Stimulated activated CD4-positive, alpha-beta T cell treated with anti-CD3 and anti-CD28 coated beads, Interleukin-12 subunit alpha, Interleukin-12 subunit beta, amount 100 ng/mL, for 48 hours (primary cell): ENCODE data around the gene ARHGEF2.

ENCODE experiments used
- DNase-seq, 3 donors: peaks; one replicate each; pipeline ENCODE4 v3.0.0-alpha.2; 2020; ENCODE audit warnings: low read depth in 2 of 3, low spot score in 1 of 3

ARHGEF2 gene

DNA sequence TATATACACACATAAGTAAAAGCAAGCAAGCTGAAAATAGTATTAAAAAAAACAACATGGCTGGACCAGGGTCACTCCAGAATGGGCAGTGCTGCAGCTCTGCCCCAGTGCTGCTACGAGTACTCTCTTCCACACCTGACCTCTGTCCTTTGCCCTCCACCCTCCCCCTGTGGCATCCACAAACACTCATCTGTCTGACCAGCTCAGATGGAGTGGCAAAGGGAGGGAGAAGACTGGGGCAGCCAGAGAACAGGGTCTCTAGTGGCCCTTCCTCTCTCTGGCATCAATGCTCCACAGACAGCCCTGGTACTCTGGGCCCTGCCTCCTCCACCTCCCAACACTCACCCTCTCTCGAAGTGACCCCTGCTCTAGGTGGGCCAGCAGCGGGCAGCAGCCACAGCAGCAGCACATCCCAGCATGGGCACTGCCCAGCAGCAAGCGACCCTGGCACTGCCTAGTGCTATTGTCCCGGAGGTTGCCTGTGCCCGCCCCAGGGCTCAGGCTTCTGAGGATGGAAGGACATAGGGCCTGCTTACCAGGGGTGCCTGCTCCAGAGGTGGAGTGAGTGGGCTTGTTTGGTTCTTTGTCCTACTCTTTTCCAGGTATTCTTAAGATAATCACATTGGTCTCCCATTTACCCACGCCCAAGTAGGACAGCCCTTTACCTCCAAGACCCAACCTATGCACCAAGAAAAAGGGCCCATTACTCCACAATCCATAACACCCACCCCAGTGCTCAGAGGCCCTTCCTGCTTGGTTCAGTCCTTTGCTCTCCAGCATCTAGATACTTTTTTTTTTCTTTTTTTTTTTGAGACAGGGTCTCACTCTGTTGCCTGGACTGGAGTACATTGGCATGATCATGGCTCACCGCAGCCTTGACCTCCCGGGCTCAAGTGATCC is 6.2 kb downstream of the ARHGEF2 start:
- no peak for DNase-seq

DNA sequence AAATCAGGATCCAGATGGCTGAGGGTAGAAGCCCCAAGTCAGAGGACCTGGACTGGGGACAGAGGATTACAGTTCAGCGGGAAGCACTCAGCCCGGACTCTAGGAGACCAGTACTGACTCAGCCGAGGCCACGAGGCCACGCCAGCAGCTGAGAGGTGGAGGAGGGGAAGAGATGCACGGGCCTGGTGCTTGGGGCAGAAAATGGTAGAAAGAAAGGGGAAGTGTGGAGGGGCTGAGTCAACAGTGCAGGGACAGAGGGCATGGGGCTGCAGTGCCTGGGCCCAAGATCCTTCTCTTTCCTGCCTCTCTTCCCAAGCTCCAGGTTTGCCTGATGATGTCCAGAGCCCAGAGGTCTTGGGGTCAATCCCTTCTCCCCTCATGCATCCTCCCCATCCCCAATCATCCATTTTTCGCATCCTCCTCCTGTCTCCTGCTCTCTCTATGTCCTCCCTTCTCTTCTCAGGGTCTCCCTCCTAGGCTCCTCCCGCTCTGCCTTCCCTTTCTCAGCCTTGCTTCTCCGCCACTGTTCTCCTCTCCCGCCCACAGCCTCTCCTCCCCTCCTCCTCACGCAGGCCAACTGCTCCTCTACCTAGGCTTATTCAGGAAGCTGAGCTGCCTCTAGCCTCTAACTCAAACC is 7.7 kb downstream of the ARHGEF2 start:
- DNase-seq, result no peak

DNA sequence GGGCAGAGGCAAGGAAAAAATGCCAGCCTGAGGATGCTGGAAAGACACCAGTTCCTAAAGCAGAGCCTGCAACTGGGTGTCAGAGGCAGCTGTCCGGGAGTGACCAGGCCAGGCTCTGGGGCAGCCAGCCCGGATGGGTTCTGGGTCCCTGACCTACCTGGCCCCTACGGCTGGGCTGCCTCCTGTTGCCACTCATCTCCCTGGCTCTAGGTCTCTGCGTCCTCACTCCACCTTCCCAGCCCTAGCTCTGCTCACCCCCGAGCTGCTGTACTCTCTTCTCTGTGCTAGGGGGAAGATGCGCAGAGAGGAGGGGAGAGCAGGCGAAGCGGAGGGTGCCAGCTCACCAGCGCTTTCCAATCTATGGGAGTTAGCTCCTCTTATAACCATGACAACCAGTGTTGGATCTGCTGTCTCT is 9.0 kb downstream of the ARHGEF2 start:
- no peak for DNase-seq

DNA sequence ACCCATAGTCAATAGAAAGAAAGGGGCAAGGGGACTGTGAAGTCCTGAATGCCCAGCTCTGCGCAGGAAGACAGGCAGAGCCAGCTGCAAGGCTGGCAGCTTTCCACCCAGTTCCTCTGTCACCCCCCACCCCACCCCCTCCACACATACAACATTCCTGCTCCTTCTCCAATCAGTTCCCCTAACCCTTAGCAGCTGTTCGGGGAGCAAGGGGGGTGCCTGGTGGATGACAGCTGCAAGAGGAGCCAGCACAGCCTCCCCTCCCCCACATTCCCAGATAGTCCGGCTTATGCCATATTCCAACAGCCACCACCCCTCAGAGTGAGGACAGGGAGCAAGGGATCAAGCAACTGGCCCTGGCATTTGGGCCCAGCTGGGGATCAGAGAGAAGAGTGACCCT is 9.7 kb downstream of the ARHGEF2 start:
- no peak for DNase-seq

DNA sequence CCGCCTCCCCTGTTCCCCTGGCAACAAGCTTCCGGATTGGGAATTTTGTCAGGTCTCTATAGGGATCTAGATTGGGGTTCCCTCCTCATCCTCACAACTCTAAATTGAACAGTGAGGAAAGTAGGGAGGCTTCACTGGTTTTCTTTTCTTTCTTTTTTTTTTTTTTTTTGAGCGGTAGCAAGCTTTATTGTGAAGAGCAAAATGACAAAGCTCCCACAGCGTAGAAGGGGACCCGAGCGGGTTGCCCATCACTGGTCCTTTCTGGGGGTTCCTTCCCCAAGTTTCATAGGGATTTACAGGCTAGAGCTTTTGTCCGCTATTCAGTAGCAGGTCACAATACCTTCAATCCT is 10.3 kb downstream of the ARHGEF2 start:
- no peak for DNase-seq

DNA sequence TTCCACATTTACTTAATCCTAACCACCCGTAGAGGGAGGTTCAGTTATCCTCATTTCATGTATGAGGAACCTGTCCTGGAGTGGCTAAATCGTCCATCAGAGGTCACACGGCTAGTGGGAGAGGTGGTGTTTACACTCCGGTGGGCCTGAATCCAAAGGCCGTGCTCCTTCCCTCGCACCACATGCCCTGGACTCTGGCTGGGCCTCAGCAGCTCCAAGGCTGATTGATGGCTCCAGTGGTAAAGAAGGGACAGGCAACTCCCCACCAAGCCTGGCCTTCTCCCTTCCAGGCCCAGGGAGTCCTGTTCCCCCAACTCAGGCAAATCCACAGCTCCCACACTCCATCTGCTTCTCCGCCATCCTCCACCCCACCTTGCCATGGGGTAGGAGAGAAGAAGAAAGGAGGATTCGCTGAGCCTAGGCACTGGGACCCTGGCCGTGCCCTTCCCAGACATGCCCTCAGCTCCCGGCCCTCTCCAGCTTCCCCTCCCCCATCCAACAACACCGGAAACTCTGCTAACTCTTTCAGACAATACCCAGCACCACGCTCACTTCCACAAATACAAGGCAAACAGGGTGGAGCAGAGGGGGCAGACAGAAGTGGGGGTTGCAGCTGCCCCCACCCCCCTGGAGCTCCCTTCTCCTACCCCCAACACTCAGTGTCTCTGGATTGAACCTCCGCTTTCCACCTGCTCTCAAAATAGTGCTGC is 10.9 kb downstream of the ARHGEF2 start:
- no peak for DNase-seq

DNA sequence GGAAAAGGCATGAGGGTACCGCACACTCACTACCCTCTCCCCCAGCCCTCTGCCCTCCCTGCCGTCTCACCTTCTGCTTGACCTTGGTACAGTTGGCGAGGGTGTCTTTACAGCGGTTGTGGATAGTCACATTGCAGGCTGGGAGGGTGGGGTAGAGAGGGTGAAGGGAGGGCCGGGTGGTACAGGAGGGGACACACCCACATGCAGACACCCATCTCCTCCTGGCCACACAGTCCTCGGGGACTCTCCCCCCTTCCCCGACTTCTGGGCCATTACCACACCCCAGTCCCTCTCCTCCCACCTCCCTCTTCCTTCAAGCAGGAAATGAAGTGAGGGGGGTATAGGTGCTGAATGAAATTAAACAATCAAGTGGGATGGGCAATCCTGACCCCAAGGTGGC is 11.6 kb downstream of the ARHGEF2 start:
- no peak for DNase-seq

DNA sequence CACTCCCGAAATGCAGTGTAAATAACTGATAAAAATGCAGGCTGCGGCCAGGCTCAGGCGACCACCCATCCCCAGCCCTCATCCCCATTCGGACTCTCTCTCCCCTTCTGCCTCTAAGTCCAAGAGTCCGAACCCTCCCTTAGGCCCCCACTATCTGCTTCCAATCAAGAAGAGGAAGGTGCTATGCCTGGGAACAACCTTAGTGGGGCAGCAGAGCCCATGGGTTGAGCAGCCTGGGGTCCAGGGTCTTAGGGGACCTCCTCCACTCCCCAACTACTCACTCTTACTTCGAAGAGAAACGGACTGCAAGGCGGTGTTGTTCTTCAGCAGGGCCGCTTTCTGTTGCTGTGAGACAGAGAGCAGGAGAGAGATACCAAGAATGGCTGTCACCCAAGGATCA is 12.2 kb downstream of the ARHGEF2 start:
- DNase-seq, result no peak

DNA sequence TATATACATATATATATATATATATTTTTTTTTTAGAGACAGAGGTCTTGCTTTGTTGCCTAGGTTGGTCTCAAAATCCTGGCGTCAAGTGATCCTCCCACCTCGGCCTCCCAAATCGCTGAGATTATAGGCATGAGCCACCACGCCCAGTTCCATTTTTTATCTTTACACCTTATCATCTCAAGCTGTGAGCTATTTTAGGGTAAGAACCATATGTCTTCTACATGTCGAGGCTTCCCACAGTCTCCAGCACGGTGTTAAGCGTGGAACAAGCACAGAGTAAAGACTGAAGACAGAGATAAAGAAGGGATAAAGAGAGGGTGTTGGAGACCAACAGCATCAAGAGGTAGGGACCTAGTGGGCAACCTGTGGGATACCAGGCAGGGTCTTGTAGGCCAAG is 14.2 kb downstream of the ARHGEF2 start:
- DNase-seq, result no peak

DNA sequence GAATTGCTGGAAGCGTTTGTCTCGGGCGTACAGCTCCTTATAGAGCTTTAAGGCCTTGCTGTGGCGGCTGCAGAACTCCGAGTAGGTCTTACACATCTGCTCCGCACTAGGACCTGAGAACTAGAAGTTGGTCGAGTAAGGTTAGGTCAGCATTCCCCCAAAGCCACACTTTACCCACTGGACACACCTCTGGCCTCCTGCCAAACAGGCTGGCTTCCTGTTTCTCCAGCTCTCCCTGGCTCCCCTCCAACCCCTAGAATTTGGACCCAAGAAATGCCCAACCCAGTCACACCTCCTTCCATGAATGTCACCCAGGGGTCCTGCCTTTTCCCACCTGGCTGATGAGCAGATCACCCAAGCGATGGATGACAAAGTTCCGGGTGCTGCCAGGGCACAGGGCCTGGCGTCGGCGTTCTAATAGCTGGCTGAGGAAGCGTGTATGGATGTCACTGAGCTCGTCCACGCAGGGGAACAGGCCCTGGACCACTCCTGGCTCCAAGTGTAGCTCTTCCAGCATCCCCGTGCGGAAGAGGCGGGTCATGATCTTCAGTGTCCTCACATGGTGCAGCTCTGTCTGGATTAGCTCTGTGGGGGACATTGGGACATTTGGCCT is 15.6 kb downstream of the ARHGEF2 start:
- DNase-seq, result no peak

DNA sequence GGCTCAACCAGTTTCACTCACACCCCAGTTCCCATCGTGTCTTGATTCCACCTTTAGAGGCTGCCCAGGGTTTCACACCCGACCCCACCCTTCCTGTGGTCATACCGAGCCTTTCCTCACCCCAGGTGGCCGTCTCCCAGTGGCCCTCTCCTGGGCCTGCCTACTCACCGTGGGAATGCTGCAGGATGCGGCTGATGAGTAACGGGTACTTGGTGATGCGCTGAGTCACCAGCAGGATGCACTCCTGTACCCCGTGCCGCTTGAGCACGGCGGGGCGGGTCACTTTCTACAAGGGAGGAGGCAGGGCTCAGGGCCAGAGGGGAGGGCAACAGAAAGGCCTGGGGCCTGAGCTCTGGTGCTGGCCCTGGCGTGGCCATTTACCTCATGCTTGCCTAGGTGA is 16.4 kb downstream of the ARHGEF2 start:
- no peak for DNase-seq

DNA sequence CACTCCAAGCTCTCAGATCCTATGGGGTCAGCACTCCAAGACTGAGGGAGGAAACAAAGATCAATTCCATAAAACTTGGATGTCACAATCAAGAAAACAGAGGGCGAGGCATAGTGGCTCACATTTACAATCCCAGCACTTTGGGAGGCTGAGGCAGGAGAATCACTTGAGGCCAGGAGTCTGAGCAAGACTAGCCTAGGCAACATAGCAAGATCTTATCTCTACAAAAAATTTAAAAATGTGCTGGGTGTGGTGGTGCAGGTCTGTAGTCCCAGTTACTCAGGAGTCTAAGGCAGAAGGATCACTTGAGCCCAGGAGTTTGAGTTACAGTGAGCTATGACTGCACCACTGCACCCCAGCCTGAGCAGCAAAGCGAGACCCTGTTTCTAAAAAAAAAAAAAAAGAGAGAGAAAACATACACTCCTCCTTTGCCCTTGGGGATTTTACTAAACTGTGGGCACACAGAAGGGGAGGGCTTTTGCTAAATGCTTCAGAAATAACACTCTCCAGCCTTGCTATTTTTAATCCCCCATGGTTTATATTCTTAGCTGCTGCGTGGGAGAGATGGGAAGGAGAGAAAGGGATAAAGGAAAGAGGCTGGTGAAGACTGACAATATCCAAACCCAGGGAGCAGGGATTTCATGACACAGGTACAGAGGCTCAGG is 18.1 kb downstream of the ARHGEF2 start:
- no peak for DNase-seq

DNA sequence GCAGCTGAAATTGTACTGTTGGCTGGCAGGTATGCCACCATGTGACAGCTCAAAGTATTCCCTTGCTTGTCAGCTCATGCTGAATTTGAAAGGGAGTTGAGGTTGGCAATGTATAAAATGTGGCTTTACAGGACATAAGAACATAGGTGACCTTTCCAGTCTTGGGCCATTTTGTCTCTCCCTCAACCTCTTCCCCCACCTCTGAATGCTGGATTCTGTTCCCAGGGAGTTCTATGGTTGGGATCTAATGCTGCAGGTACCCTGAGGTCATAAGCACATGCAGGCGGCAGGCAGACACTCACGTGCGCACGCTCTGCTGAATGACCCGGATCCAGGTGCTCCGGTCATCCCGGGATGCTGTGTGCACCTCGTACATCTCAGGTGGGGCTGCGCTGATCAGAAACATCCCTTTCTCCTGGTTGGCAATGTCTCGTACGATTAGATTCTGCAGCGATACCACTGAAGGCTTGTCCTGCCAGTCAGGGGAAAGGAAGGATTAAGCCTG is 20.9 kb downstream of the ARHGEF2 start:
- no peak for DNase-seq

DNA sequence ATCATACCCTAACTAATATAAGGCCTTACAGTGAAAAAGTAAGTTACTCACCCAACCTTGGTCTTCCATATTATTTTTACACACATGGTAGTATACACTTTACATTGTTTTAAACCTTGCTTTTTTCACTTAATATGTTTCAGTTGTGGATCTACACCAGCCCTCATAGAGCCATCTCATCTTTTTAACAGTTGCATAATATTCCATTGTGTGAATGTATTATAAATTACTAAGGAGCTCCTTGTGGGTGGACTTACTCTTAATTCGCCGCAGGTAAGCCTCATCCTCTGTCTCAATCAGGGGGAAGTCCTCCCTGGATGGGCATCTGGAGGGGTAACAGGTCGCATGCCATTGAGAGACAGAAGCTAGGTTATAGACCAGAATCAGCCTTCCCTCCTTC is 23.7 kb downstream of the ARHGEF2 start:
- DNase-seq, result no peak

DNA sequence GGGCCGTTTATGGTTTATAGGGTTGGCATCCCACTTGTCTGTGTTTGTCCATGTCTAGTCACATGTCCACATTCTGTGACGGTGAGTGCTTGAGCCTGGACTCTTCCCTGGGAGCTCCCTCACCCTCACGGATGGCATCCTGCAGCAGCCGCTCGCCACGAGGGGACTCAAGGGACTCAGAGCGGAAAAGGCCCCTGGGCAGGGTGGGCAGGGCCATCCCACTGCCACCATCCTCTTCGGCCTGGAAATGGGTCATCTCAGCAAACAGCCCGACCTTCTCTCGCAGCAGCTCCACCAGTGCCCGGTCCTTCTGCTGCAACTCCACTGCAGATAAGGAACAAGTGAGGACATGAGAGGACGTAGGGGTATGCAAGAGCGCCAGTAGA is 25.8 kb downstream of the ARHGEF2 start:
- no peak for DNase-seq

DNA sequence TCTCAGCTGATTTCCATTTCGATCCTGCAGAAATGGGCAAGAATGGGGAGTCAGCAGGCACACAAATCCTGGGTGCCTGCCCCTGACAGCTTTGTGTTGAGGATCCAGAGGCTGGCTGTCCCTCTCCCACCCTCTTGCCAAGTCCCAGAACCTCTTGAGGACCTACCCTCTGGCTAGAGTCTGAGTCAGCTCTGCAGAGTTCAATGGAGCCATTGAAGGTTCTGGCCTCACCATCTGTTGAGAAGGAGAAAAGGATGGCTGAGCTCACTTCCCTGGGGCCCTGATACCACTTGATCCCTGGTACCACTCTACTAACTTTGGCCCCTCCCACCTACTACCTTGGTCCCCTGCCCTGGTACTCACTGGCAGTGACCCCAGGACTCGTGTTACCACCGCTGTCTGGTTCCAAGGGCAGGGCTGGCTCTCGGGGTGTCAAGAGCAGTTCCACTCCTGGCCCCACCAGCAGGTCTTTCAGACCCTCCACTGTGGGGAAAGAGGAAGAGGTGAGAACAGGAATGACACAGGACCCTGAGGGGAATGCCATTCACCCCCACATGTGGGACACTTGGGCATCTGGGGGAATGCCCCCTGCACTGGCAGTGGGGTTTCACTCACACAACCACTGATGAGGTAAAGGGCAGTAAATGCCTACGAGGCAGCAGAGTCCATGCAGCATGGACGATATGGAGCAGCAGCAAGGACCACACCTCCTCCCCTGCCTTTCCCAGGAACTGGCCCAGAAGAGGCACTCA is 26.4 kb downstream of the ARHGEF2 start:
- no peak for DNase-seq

DNA sequence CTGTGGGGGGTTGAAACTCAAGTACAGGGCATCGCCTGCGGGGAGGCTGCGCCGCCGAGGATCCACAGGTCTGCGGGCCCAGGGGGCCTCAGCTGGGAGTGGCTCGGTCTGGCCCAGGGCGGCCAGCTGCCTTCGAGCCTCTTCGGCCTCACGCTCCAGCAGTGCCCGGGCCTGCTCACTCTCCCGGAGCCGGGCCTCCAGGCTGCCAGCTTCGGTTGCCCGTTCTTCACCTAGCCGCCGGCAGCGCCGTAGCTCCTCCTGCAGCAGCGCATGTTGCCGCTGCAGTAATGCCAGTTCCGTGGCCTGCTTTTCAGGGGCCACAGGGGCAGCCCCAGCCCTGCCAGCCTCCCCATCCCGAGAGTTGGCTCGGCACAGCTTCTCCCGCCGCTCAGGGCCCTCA is 27.5 kb downstream of the ARHGEF2 start:
- no peak for DNase-seq

DNA sequence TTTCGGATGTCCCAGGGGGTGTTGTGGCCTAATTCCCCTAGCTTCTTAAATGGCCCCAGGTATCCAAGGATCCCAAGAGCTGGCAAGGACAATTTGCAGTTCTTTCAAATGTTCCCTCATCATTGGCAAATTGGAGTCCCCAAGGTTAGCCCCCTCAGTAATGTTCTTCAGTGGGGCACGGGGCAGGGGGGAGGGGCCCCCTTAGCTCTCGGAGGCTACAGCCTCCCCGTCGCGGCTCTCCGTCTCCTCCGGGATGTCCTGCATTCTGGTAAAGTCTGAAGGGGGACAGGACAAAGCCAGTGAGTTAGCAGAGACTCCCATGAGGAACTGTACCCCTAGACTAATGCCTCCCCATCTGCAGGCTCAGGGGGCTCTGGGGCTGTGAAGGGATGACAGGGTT is 30.6 kb downstream of the ARHGEF2 start:
- no peak for DNase-seq

DNA sequence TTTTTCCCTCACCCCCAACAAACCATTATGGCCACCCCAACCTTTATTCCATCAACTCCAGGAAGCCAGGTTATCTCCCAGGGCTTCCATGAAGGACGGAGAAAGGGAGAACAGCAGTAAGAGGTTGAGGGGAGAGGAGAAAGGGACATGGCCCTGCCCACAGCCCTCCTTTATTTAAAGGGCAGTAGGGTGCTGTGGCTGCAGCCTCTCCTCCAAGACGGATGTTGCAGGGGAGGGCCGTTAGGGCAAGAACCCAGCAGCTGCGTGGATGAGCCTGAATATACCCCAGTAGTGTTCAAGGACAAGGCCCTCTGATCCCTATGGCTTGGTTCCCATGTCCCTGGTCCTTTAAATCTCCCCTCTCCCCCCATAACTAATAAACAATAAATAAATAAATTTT is 31.1 kb downstream of the ARHGEF2 start:
- DNase-seq, result no peak

DNA sequence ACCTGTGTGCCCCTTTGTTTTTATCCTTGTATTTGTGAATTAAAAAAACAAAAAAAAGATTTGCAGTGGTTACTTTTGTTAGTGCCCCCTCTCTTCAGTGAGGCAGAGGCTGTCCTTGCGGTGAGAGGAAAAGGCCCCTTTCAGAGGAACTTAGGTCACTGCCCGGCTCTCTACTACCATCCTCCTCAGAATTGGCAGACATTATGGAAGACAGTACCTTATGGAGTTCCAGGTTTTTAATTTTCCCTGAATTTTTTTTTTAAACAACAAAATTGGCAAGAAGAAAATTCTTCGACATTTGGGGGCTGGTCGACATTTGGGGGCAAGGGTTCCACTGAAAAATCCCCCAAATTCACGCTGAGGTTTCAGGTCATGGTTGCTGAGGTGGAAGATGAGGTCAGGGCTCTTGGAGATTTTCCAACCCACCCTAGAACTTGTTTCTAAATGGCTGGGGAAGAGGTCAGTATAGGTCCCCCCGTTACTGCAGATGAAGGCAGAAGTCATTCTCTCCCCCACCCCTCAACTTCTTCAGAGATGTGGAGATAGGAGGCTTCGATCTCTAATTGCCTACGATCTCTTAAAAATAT is 31.6 kb downstream of the ARHGEF2 start:
- no peak for DNase-seq
